NCI-H128 (cell line): Measurements from ENCODE around the gene COX17.

ENCODE experiments used
- DNase-seq: peaks from one replicate; lab custom pipeline; 2025; ENCODE audit not compliant: unreplicated experiment; lab: John Stamatoyannopoulos, UW

The COX17 gene

DNA sequence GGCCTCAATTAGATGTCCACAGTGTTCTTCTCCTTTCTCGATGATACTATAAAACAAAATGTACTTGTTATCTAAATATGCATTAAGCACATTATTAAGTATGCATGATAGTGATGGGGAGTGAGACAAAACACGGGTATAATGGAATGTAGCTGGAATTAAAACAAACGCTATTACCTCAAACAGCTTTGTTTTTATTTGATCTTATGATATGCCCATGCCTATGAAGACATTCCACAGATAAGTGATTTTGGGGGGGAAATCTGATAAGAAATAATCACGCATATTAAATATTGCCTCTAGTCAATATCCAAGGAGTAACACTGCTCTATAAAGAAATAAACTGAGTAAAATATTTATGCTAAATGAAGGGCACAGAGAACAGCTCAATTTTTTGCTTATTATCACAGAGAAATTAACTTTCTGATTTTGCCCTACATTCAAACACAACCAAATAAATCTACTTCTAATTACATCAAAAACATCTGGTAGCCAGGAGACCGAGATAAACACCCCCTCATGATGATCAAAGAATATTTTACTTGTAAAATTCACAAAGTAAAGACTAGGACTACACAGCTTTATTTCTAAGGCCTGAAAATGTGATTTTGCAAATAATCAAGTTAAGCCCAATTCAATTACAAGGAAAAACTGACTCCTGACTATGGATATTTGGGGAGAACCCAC is 1.9 kb downstream of the COX17 start:
- DNase-seq: no peak

DNA sequence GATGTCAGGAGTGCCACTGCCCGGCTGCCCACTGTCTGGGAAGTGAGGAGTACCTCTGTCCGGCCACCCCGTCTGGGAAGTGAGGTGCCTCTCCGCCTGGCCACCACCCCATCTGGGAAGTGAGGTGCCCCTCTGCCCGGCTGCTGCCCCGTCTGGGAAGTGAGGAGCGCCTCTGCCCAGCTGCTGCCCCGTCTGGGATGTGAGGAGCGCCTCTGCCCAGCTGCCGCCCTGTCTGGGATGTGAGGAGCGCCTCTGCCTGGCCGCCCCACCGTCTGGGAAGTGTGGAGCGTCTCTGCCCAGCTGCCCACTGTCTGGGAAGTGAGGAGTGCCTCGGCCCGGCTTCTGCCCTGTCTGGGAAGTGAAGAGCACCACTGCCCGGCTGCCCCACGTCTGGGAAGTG is 3.3 kb downstream of the COX17 start:
- no peak for DNase-seq

DNA sequence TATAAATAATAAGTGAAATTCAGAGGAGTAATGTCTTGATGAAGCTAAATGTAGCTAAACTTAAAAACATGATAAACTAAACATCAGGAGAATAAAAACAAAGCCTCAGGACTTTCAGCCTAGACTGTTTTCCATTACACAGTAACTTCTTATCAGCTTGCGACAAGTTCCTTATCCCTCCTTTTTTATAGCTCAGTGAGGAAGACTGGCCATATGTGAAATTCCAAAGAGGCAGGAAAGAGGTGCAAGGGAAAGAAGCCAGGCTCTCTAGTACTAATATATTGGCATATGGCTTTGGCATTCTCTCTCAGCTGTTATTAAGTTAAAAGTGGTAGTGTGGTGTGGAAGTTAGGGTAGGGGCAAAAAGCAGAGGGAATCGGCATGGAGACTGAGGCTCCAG is 4.4 kb downstream of the COX17 start:
- no peak for DNase-seq

DNA sequence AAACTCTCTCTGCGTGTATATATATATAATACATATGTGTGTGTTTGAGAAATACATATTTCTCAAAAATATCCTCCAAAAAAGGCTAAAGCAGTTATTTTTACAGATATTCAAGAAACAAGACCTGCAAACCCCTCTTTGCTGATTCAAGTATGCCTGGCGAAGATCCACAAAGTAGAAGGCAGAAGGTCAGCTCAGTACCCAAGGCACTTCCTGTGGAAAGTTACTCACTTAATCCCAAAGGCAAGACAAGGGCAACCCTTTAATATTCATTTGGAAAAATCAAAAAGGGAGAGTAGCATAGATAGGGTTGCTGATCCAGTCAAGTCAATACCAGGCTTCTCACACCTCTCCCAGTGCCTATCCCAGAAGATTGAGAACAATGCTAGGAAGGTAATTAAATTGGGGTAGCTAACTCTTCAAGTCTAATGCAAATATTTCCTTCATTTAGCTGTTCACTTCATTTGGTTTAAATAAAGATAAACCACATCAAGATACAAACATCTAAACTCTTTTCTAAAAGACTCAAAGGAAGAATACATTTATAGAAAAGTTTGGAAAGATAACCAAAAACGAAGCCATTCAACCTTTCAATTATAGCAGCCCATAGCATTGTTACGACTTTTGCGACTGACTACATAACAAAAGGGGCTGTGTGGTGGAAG is 7.2 kb downstream of the COX17 start:
- no peak for DNase-seq

DNA sequence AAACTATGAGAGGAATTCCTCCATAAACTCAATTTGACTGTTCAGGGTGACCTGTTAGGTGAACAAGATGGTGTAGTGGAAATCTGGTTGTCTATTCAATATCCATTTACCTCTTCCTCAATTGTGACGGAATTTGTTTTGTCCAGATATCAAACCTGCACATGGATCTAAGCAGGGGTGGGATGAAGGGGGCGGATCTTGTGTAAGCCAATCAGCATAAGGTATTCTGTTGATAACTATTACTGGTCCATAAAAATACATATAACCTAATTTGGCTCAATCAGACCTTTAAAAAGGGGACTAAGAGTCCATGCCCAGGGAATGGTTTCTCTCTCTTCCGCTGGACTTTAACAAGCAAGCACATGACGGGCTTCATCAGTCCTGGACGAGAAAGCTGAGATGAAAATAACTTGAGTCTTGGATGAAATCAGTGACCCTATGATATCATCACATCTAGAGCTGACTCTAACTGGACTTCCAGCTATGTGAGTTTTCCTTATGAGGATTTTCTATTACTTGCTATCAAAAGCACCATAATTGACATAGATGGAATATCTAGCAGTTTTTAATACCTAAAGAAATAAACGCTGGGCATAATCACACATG is 11.1 kb downstream of the COX17 start:
- DNase-seq: no peak

DNA sequence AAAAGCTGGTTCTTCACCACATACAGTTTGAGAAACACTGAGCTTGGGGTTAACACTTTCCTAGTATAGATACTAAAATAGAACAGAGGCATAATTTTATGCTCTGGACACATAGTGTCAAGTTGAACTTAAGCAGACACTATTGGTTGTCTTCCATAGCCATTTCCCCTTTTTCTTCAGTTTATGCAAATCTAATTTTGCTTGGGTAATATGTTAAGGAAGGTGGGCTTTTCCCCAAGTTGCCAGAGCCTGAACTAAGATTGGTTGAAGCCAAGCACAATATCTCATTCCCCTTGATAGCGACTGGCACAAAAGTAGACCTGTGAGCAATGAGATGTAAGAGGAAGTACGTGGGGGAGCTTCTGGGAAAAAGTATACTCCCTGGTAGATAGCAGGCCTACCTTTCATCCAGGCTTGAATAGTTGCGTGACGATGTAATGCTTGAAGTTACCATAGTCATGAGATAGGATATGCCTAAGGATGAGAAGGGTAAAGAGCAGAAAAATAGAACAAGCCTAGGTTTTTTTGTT is 12.3 kb downstream of the COX17 start:
- DNase-seq: no peak

DNA sequence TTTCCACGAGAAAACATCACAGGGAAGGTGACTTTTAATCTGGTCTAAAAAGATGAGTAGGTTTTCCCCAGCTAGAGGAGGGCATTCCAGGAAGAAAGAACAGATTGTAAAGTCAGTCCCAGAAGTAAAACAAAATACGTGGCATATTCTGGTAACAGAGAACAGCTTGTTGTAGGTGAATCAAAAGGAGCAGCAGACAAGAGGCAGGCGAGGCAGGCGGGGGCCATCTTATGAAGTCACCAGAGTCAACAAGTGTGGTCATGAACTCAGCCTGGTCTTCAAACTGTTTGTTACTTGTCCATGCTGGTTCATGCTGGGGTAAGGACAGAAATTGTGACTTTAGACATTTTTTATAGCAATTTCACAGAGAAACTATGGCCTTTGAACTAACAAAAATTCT is 12.8 kb downstream of the COX17 start:
- DNase-seq: no peak

DNA sequence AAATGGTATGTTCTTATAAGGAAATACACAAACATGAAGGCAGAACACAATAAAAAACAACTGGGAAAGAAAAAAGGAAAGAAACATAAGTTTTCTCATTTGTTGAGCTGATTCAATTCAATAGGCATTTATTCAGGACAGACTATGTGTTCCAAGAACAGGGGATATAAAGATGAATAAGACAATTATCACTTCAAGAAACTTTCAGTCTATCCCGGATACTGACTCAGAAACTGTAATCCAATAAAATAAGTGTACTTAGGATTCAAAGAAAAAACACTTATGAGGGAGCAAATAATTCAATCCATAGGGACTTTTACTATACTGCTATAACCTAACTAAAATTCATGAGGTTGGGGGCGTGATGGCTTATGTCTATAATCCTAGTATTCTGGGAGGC is 13.3 kb downstream of the COX17 start:
- DNase-seq: no peak

DNA sequence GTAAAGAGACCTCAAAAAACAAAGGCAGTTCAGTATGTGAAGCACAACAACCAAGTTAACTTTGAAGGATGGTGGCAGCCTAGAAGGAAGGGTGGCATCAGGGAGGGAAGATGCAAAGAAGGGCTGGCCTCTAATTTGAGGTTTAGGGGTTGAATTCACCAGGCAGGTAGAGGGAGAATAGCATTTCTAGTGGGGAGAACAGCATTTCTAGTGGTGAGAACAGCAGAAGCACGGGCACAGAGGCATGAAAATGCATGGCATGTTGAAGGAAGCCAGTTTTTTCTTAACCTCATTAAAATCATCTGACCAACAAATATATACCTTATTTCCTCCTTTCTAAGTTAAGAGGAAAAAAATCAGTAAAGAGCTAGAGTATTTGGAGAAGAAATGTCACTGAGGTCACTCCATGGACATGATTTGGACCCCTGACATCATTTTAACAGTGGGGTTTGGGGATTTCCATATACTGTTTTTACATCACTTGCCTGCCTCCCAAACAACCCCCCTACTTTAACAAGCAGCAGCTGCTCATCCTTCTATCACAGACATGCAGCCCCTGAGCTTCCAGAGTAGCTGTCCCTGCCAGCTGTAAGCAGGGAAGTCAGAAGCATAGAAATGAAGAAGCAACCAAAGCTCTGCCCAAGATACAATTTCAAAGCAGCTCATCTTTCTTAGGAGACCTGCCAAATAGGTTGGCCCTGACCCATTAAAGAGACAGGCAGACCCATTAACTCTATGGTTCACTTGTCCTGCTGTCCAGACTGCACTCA is 14.4 kb downstream of the COX17 start:
- no peak for DNase-seq

DNA sequence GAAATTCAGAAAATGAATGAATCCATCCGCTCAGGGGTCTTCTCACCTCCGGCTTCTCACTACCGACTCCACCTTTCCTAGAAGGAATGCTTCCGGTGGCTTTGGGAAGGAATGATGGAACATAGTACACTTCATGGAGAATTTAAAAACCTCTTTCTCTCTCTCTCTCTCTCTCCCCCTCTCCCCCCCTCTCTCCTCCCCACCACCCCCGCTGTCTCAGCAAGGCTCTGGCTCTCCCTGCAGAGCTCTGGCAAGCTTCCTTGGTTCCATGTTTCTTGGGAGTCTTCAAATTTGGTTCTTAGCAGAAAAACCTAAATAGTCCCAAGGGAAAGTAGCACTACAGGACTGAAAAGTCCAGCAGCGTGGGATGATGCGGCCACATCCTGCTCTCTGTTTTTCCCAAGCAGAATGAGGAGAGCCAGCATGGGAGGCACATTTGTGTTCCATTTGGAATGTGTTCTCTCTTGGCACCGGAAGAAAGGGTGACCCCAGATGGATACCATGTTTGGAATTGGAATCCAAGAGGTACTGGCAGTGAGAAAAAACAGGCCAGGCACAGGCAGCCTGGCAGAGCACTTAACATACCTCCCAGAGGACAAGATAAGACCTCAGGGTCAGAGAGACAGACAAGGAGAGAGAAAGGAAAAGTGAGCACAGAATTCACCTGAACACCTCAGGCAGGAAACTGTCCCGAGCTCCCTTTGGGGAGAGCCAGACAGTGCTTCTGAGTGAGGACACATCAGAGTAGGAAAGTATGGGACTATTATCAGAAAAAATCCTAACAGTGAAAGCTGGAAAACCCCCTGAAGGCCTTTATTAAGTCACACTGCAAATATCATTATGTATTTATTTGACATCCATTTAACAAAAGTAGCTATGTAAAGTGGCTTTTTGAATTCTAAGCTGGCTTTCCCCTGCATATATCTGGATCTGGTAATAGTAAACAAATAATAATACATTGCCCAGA is 16.4 kb downstream of the COX17 start, which contains the start of gene POPDC2:
Gene POPDC2 (minus strand): TSS at position 116 of the 967 bp plus-strand sequence. CDS start 166 bp downstream, outside the sequence.
- no peak for DNase-seq

DNA sequence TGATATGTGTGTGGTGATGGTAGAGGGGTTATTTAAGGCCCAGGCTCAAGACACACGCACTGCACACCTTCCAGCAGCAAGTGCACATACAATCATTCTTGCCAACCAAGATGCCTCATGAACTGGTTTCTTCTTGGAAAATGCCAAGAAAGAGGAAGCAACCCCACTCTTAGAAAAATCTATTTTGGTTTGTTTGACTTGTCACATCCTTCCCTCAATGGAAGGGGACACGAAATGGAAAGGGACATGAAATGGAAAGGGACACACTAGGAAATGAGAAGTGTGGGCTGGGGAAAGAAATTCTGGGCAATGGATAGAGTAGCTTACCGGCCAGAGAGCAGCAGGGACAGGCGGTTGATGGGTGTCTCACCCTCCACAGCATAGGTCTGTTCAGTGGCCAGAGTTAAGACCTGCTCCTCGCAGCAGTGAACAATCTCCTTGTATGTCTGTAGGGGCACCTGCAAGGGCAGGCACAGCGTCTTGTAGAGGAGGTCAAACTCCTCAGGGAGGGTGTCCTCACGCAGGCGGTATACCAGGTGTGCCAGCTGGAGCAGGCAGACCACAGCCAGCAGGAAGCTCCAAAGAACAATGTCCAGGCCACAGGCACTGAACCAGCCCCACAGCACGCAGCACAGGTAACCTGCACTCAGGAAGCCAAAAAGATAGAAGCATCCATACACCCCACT is 17.5 kb downstream of the COX17 start:
- DNase-seq: no peak

DNA sequence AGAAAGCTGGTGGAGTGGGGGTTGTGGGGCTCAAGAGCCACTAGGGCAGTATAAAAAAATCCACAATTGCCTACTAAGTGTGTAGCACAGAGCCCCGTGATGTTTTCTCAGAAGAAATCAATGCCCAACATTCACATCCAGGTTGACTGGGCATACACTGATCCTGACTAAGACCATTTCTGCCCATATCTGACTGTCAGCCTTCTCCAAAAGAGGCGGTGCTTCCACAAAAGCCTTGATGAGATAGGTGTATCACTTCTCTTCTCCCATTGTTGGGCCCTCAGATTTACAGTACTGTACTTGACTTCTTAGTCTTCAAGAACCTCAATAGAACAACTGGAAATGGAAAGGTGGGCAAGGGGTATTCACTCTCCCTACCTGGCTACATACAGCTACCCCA is 18.2 kb downstream of the COX17 start:
- no peak for DNase-seq

DNA sequence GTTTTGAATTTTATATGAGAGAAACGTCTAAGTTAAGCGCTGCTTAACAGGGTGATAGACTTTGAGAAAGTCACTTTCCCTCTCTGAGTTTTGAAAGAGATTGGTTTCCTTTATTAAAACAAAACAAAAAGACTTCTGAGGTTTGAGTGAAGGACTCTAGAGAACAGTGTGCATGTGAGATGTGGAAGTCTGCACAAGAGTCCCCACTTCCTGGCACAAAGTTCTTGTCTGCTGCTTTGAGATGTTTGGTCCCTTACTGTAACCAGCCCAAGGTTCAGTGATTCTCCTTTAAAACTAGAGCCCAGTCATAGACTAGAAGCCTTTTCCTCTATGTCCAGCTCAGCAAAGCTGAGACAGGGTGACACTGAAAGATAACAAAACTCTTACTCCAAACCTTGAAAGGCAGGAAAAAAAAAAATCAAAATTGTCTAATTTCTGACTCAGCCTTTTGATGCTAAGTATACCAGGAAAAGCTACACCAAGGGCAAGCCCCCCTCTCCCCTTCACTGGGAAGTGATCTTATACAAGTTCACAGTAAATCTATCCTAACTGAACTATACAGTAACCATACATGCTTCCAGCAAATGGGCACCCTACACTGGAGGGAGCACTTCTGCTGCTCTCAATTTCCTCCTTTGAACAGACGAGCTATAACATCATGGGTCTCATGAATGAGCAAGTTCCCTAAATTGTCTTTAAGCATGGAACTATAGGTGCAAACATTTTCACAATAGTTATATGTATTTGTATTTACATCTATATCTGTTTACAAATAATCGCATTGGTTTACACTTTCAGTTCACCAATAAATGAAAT is 19.1 kb downstream of the COX17 start:
- no peak for DNase-seq

DNA sequence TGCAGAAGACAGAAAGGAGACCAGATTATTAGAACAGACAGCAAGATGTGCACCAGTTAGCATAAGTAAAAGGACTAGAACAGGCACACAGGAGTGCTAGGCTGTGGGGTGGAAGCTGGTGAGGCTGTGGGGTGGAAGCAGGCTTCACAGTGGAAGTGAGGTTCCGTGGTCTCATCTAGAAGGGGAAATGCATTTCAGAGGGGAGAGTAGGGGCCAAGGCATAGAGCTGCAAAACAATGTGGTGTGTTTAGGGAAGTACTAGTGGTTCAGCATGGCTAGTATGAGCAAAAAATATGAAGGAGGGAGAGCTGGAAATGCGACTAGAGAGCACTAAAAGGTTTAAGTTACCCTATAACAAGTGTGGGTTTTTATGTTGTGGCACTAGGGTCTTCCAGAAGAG is 23.3 kb downstream of the COX17 start:
- no peak for DNase-seq

DNA sequence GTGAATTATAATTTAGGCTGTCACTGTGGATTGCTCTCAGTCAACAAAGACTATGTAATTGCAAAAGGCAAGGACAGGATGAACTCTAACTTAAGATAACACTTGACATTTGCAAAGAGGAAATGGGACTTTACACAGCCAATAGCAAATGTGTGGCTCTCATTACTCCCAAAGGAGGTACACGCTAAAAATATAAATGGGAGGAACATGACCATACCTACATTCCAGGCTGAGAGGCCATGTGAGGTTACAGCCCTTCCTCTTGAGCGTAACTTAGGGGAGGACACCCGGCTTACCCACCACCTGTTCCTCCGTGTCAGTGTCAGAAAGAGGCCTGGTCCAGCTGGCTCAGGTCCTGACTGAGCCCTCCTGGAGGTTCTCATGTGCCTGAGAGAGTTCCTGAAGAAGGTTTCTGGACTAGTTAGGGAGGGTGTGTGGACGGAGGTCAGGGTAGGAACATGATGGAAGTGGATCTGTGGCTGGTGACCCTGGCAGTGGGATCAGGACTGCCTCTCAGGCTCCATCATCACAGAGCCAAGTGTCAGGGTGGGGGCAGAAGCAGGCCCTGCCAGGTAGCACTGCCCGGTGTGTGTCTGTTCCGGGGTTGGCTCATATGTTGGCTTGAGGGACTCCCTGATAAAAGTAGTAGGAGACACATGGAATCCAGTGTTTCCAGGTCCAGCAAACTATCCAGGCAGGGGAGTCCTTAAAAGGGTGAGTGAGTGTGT is 24.7 kb downstream of the COX17 start:
- no peak for DNase-seq

DNA sequence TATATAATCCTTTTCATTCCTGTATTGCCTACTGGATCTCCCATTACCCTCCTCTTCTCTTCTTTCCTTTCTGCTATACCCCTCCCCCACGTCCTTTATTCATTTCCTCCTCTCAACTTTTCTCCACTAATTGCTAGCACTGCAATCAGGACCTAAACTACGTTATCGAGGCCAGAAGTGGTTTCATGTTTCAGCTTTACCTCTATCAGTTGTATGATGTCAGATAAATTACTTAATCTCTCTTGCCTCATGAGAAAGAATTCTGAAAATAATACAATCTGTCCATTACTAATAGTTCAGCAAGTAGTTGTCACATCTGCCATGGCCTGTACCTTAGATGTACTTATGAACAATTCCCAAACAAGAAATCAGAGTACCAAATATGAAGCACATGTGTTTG is 27.4 kb downstream of the COX17 start:
- no peak for DNase-seq

DNA sequence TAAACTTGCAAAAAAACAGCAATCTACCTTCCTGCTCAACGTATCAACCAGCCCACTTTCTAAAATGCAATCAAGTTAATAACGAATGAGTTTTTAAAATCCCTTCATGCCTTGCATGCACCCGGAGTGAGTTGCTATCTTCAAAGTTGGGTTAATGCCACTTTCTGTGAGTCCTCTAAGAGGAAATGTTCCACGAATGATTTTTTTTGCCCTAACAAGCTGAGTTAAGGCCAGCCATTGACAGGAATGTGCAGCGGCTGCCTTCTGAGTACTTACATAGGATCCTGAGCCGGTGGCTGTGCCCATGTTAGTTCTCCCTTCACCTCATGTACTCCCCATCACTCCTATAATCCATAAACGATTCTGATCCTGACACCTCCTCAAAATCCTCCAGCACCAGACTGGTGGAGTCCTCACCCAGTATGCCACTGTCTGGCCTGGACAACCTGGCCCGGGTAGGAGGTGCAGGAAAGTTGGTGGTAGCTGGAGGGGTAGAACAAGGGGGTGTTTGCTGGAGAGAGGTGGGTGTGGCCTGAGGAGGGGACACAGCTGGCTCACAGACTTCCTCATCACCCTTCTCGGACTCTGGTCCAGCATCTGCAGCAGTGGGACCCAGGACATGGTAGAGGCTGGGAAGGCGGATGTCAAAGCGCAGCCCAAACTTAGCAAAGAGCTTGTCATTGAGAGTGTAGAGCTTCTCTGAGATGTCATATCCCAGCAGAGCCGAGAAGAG is 29.2 kb downstream of the COX17 start:
- no peak for DNase-seq

DNA sequence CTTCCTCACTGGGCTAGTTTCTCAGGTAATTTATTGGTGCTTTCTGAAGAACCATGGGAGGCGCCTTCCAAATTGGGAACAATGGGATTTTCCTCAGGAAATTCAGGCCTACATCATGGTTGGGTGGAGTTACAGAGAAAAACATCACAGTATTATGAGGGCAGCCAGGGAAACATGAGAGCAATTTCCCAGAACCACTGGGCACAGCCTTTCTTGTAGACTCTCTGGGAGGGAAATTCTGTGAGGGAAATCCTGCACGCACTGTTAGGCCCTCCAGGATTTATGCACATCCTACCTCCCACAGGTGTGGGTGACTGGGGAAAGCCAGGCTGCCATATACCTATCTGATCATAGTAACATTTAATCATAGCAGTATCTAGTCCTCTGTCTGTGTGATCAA is 30.0 kb downstream of the COX17 start:
- DNase-seq: no peak
